GM21786 (cell line): ENCODE measurements around the gene FBXL3.
"Not testable (repeated sequence)": the region's sequence is repeated elsewhere in the genome, so short reads cannot be mapped to it uniquely, and the experiment has no call there.

Experiments used
- ATAC-seq: cut with Tn5 transposase; IDR thresholded peaks from one replicate; pipeline ENCODE4 v1.9.1; 2021; ENCODE audit not compliant: unreplicated experiment

The FBXL3 gene

DNA sequence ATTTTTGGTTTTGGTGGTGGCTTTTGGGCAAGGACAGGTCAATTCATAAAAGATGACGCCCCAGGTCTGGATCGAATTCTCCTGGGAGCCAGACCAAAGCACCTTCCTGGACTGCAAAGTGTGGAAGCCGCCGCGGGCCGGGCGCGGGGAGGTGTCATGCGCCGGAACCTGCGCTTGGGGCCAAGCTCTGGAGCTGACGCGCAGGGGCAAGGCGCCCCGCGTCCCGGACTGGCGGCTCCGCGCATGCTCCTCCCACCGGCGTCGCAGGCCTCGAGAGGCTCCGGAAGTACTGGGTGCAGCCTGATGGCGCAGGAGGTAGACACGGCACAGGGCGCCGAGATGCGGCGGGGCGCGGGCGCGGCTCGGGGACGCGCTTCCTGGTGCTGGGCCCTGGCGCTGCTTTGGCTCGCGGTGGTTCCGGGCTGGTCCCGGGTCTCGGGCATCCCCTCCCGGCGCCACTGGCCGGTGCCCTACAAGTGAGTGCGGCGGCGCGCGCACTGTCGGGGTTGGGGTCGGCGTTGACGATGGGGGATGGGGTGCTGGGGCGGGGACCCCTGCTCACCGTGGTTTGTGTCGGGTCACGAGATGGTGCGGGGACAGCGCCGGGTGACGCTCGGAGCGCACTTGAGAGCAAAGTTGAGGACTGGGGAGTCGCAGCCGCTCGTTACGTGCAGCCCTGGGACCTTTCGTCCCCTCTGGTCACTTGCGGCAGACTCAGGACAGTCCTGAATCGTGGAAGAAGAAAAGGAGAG is 35.0 kb downstream of the FBXL3 start, which contains the start of gene CLN5:
Gene CLN5, plus strand, starts transcription at position 286 of the 752 bp plus-strand sequence. Its CDS starts 18 bp downstream, at position 304.
- peak; percentile 95 for ATAC-seq

DNA sequence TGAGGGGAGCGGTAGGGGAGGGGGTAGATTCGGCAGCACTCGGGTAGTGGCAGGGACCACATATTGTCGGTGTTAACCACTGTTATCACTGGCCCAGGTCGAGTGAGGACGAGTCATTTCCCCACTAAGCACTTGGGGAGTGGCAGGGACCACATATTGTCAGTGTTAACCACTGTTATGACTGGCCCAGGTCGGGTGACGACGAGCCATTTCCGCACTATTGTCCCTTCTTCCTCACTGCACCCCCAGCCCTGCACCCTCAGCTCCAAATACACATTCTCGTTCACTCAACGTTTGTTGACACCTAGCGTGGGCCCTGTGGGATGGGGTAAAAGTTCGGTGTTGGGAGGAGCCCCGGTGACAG is 35.5 kb downstream of the FBXL3 start:
- ATAC-seq: peak; percentile 49

DNA sequence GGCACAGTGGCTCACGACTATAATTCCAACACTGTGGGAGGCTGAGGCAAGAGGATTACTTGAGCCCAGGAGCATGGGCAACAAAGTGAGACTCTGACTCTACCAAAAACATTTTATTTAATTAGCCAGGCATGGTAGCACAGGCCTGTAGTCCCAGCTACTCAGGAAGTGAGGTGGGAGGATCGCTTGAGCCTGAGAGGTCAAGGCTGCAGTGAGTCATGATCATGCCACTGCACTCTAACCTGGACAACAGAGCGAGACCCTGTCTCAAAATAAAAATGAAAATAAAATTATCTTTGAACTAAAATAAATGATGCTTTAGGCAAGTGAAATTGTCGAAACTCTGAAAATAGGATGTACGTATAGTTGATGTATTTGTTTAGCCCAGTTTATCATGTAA is 43.3 kb downstream of the FBXL3 start:
- ATAC-seq: no peak

DNA sequence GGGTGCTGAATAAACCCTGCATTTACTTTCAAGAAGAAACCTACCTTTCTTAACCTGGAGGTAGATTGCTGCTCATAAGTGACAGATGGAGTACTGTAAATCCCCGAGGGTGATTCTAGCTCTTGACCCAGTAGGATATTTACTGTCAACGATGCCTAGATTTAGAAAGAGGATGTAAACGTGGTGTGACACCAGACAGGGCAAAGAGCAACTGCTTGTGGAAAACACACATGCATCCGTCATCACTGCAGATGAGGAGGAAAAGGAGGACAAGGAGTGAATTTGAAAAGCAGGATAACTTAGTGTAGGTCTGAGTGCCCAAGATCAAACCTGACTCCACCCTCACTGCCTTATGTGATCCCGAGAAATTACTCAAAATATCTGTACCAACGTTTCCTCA is 44.9 kb downstream of the FBXL3 start:
- no peak for ATAC-seq

DNA sequence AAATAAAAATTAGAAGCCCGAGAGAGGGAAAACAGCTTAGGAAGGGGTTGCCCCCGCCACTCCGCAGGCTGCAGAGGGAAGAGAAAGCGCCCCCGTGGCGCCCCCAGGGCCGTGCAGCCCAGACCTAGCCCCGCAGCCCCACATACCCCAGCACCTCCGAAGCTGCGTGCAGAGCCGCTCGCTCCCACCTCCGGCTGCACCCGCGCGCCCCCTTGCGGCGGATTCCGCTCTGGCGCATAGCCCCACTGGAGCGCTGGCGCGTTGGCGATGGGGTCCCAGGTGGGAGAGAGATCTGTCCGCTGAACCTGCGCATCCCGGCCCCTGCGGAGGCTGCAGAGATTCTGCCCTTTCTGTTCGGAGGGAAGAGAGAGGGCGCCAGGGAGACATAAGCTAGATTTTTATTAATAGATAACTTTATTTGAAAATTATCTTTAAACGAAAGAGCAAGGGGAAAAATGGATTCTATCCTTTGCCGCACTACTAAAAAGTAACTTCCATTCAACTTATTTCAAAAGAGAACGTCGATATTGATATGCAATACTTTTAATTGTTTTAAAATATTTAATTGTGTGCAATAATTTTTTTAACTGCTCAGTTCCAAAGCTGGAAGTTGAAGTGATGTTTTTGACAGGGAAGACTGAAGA is 46.8 kb downstream of the FBXL3 start:
- ATAC-seq: peak; percentile 99

DNA sequence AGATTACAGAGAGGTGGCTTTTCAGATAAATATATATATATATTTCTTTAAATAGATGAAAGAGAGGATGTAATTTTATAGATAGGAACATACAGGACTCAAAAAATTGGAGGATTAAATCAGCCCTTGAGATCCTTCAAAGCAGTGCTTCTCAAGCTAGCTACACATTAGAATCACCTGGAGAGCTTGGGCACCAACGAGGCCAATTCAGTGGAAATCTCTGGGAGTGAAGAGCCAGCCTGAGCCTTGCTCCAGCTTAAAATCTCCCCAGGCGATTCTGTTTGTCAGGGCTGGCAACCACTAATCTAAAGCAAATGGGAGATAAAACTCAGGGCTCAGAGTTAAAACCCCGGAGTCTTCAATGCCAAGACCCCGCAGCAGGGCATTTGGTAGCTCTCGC is 50.0 kb downstream of the FBXL3 start:
- no peak for ATAC-seq

DNA sequence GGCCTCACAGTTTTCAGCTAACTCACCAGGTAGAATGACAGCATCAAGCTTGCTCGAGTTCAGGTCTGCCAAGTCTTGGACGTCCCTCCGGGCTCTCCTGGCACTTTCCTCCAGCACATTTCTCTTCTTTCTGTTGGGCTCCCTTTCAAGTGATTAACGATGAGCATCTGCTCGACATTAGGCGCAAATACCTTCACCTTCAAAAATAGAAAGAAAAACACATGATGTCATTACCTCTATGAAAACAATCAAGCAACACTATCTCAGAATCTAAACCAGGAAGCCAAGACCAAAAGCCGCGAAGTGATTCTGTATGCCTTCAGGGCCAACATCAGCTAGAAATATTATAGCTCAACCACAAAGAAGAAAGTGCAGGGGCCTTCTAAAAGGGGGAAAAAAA is 50.5 kb downstream of the FBXL3 start:
- ATAC-seq: no peak

DNA sequence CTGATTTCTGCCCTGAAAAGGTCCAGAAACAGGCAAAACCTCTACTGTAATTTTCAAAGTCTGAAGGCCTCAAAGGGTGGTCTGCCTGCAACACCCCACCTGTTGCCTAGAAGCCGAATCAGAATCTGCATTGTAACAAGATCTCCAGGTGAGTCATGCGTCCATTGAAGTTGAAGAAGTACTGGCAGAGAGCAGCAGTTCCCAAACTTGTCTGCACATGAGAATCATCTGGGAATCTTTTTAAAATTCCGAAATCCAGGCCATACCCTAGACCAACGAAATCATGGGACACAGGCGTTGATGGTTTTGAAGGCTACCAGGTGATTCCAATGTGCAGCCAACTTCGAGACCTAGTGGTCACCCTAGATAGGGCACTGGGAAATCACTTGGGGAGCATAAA is 51.1 kb downstream of the FBXL3 start:
- ATAC-seq: no peak

DNA sequence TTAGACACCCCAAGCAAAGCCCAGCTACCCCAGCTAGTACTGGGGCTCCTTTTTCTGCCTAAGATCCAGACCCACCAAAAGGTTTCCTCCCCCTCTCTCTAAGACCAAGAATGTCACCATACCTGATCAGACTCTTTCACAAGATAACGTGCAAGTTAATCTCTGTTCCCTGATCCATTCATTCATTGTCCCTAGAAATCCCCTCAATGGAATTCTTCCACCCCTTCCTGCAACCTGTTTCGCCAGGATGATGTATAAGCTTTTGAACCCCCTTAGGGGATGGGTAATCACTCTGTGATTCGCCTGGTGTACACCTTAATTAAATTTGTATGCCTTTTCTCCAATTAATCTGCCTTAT is 52.4 kb downstream of the FBXL3 start:
- ATAC-seq: no peak

DNA sequence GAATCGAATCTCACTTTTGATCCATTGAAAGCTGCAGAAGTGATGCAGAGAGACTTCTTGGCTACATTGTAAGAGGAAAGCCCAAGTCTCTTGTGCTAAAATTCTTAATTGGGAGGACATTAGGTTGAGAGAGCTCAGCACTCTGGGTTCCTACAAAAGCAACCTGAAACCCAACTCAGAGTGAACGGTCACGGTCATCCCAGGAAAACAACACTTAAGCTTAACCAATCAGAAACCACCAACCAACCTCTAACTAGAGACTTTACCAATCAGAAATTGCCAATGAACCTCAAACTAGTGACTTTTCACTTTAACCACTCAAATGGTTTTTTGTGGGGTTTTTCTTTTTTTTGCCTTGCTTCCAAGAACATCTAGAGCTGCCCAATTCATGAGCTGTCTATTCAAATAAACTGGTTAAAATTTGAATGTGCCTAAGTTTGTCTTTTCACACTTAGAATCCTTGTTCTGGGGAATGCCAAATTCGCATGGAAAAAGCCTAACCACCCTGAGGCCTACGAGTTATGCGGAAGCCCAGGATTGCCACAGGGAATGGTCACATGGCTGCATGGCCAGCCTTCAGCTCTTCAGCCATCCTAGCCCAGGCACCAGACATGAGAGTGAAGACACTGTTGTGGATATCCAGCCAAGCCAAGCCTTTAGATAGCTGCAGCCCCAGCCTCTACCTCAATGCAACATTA is 52.9 kb downstream of the FBXL3 start:
- ATAC-seq: no peak

DNA sequence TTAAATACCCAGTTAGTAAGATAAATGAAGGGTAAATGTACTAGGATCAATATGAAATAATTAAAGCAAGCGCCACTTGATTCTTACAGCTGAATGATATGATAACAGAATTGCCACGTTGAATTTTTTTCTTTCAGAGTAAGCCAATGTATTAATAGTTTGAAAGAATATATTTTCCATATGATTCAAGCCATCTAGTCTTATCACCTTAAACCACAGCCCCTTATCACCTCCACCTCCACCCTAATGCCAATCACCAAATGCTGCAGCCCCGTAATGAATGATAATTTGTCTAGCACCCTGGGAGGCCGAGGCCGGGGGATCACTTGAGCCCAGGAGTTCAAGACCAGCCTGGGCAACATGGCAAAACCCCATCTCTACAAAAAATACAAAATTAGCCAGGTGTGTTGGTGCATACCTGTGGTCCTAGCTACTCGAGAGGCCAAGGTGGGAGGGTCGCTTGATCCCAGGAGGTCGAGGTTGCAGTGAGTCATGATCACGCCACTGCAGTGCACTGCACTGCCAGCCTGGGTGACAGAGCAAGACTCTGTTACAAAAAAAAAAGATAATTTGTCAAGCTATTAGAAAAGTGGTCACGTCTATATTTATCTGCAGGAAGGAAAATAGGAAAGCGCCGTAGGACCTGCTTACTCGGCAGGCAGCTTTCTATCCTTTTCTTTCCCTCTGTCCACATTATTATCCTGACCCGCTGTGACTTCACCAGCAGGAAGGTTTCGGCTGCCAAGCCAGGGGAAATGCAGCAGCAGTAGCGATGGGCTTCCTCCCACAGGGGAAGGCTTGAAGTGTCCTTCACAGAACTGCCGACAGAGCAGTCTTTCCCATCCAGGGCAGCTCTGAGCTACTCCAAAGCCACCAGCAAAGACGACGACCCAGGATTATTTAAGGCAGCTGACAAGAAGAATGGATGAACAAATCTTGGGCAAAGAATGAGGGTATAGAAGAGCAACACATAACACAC is 54.8 kb downstream of the FBXL3 start:
- ATAC-seq: no peak

DNA sequence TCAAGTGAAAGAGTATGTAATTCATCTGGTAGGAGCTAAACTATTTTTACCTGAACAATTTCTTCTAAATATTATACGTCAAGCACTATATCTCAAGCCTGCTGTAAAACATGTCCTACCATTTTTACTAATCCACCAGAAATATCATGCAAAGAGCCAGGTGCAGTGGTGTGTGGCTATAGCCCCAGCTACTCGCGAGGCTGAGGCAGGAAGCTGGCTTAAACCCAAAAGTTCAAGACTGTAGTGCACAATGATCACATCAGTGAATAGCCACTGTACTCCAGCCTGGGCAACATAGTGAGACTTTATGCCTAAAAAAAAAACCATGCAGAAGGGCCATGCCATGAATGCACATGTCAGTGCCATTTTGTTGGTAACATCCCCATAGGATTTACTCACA is 55.7 kb downstream of the FBXL3 start:
- ATAC-seq: peak; percentile 57

DNA sequence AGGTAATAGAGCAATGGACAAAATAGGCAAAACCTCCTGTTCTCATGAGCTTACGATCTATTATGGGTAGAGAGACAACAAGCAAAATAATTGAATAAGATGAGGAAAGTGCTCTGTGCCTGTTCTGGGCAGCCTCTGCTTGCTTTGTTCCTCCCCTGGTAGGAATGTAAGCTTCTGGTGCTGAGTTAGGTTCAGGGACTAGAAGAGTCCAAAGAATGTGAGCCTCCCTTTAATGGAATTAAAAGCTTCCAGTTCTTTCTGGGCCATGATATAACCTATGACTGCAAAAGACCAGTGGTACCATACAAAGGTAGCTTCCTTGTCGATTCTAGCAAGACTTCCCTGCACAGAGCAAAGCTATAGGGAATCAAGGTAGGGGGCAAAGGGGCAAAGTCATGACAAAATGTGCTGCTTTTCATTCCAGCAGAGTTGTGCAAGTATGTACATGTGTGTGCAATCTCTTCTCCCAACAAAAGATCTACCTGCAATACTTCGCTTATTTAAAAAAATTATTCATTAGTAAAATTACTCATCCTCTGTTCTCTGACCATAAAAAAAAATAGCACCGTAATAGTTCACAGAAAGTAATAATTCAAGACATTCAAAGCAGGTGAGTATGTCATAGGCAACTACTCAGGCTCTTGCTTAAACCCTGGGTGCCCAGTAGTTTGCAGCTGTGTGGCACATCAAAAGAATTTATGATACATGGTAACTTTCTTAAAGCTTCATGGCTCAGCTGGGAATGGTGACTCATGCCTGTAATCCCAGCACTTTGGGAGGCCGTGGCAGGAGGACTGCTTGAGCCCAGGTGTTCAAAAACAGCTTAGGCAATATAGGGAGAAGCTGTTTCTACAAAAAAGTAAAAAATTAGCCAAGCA is 57.2 kb downstream of the FBXL3 start:
- ATAC-seq: no peak

DNA sequence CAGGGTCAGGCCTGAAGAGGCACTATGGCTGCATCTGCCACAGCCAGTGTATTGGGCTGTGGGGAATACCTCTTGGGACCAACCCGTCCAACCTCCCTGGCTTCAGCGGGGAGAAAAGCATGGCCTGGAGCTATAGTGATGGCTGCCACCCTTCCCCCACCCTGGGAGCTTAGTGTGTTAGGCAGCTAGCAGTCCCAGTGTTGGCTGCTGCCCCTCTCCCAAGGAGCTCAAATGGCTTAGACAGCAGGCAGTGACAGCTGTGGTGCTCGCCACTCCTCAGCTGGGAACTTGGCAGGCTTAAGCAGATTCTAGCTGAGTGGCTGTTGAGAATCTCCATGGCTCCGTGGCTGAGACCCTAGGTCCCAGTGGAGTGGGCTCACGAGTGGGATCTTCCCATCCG is 58.9 kb downstream of the FBXL3 start:
- ATAC-seq: no peak

DNA sequence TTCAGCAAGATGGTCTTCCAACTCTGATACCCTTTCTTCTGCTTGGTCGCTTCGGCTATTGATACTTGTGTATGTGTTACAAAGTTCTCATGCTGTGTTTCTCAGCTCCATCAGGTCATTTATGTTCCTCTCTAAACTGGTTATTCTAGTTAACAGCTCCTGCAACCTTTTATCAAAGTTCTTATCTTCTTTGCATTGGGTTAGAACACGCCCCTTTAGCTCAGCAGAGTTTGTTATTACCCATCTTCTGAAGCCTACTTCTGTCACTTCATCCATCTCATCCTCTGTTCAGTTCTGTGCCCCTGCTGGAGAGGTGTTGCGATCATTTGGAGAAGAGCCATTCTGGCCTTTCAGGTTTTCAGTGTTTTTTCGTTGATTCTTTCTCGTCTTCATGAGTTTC is 59.9 kb downstream of the FBXL3 start:
- no peak for ATAC-seq

DNA sequence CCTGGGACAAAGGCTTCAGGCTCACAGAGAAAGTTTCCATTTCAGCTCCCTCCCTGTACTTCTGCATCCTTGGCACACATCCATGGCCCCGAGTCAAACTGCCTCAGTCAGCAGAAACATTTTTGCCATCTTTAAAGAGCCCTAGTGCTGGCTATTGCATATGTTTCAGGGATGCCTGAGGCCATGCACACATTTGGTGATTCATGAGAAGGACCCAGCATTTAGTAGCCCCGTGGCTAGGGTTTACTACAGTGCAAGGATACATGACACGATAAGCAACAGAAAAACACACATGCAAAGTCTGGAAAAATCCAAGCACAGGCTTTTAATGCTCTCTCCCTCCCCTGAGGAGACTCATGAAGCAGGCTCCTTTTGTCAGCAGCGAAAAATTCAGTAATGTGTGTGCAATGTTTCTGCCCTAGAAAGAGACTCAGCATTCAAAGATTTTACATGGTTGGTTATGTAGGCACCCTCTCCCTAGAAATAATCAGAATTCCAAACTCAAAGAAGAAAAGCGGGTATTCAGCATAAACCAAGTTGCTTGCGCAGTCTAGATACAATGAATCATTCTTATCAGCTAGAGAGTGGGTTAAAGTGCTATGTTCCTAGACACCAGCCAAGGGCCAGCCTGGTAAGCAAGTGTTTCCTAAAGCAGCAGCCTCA is 61.1 kb downstream of the FBXL3 start:
- ATAC-seq: no peak

DNA sequence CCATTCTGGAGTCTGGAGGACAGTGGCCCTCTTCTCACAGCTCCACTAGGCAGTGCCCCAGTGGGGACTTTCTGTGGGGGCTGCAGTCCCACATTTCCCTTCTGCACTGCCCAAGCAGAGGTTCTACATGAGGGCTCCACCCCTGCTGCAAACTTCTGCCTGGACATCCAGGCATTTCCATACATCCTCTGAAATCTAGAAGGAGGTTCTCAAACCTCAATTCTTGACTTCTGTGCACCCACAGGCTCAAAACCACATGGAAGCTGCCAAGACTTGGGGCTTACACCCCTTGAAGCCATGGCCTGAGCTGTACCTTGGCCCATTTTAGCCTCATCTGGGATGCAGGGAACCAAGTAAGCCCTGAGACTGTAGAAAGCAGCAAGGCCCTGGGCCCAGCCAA is 67.2 kb downstream of the FBXL3 start:
- not testable (repeated sequence) for ATAC-seq

DNA sequence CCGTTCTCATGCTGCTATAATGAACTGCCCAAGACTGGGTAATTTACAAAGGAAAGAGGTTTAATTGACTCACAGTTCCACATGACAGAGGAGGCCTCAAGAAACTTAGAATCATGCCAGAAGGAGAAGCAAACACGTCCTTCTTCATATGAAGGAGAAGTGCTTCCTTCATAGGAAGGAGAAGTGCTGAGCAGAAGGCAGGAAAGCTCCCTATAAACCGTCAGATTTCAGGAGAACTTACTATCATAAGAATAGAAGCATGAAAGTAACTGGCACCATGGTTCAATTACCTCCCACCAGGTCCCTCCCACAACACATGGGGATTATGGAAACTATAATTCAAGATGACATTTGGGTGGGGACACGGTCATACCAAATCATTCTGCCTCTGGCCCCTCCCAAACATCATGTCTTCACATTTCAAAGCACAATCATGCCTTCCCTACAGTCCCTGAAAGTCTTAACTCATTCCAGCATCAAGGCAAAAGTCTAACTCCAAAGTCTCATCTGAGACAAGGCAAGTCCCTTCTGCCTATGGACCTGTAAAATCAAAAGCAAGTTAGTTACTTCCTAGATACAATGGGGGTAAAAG is 68.0 kb downstream of the FBXL3 start:
- ATAC-seq: no peak

DNA sequence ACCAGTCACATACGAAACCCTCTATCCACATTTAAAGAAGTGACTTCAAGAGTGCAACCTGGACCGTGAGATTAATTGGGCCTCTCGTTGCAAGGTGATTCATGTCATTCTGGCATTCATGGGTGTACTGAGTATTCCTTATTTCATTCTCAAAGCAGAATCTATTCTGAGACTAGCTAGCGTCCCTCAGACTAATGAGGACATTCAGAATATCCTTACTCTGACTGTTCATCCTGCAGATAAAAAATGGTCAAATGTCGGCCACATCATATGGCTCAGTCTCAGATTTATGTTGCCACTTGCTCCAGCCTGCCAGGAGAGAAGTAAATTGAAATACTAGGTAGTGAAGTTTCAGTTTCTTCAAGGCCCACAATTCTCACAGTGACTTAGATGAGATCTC is 71.3 kb downstream of the FBXL3 start:
- no peak for ATAC-seq
